ENCODE results near the gene JPH3.

JPH3 gene

GRCh38 chr16:87662254-87663204 lies 60.2 kb downstream of the JPH3 start:
- DNase-seq = no peak
- TF ChIP-seq CTCF (IDR thresholded peaks at IDR 0.05; ENCODE audit: low read depth, low read length, missing control alignments) = peak; percentile 8
- no peaks in the 10 kb centered on the region for H3K27me3 ChIP-seq (replicated peaks)
- no peak overlapping the region for H3K27ac ChIP-seq
- in situ Hi-C loops (cut with HindIII; ENCODE audit: low pct_ligation_motif_present, low sequenced_read_pairs) = no loop called here
- no peak overlapping the region for H3K4me3 ChIP-seq (ENCODE audit: low read depth, low read length)
- H3K36me3 ChIP-seq (replicated peaks) = no peaks in the 10 kb centered on the region

DNA sequence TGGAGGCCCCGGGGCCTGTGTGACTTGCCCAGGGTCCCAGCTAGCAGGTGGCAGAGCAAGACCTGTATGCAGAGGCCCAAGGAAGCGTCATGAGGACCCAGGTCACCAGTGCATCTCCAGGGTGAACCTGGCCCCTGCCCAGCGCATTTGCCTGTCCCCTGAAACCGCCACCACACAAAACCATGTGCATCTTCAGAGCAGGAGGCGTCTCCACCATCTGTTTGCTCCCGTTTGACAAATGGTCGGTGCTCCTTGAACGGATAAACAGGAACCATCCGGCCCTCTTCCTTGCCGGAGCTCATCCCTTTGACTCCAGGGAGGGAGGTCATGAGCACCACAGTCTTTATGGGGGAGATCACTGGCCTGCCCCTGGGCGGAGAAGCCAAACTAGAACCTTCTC lies 62.5 kb downstream of the JPH3 start:
- TF ChIP-seq CTCF (IDR thresholded peaks at IDR 0.05; ENCODE audit: low read depth, low read length, missing control alignments) = no peak
- H3K27ac ChIP-seq = no peak overlapping the region

GRCh38 chr16:87665193-87665592 lies 62.9 kb downstream of the JPH3 start:
- H3K36me3 ChIP-seq (replicated peaks) = no peaks in the 10 kb centered on the region
- peaks cover 5% of the 10 kb centered on the region for H3K27me3 ChIP-seq (replicated peaks)
- in situ Hi-C loops (cut with HindIII; ENCODE audit: low pct_ligation_motif_present, low sequenced_read_pairs) = no loop called here
- no peak overlapping the region for H3K27ac ChIP-seq
- H3K4me3 ChIP-seq (ENCODE audit: low read depth, low read length) = no peak overlapping the region
- no peak for DNase-seq
- TF ChIP-seq CTCF (IDR thresholded peaks at IDR 0.05; ENCODE audit: low read depth, low read length, missing control alignments) = no peak

More for the DNA sequence above, 62.5 kb downstream of the JPH3 start:
- Histone ChIP-seq H3K27me3 (replicated peaks) (peaks cover 5% of the 10 kb centered on the region), H3K36me3 (replicated peaks) (no peaks in the 10 kb centered on the region), H3K4me3 (ENCODE audit: low read depth, low read length) (no peak overlapping the region)
- in situ Hi-C loops (cut with HindIII; ENCODE audit: low pct_ligation_motif_present, low sequenced_read_pairs) = no loop called here
- DNase-seq = no peak

GRCh38 chr16:87666919-87667318 lies 64.6 kb downstream of the JPH3 start:
- no peak overlapping the region for H3K27ac ChIP-seq
- H3K36me3 ChIP-seq (replicated peaks) = no peaks in the 10 kb centered on the region
- no peak for TF ChIP-seq CTCF (IDR thresholded peaks at IDR 0.05; ENCODE audit: low read depth, low read length, missing control alignments)
- peaks cover 5% of the 10 kb centered on the region for H3K27me3 ChIP-seq (replicated peaks)
- no peak overlapping the region for H3K4me3 ChIP-seq (ENCODE audit: low read depth, low read length)
- no peak for DNase-seq
- in situ Hi-C loops (cut with HindIII; ENCODE audit: low pct_ligation_motif_present, low sequenced_read_pairs) = no loop called here

GRCh38 chr16:87667443-87667842 lies 65.1 kb downstream of the JPH3 start:
- no peaks in the 10 kb centered on the region for H3K36me3 ChIP-seq (replicated peaks)
- in situ Hi-C loops (cut with HindIII; ENCODE audit: low pct_ligation_motif_present, low sequenced_read_pairs) = no loop called here
- no peak for DNase-seq
- H3K27me3 ChIP-seq (replicated peaks) = peaks cover 5% of the 10 kb centered on the region
- no peak overlapping the region for H3K27ac ChIP-seq
- TF ChIP-seq CTCF (IDR thresholded peaks at IDR 0.05; ENCODE audit: low read depth, low read length, missing control alignments) = no peak
- no peak overlapping the region for H3K4me3 ChIP-seq (ENCODE audit: low read depth, low read length)

Measured in brain microvascular endothelial cell (primary cell).